ENCODE measurements around the gene RPS17.

- TF ChIP-seq POLR2A (IDR thresholded peaks at IDR 0.05) (no peak), CTCF (IDR thresholded peaks at IDR 0.05) (no peak)
These were observed 26.4 kb upstream of the RPS17 start for GRCh38 chr15:82566690-82567089.

Data from adrenal gland (tissue), 5 donors.